GM18519 (cell line): ENCODE measurements around the gene SAPCD2.
"Not testable (repeated sequence)": the region's sequence is repeated elsewhere in the genome, so short reads cannot be mapped to it uniquely, and the experiment has no call there.

Source experiments
- ATAC-seq: cut with Tn5 transposase; IDR thresholded peaks from one replicate; pipeline ENCODE4 v1.9.1; 2021; ENCODE audit warnings: mild to moderate bottlenecking, moderate library complexity; ENCODE audit not compliant: unreplicated experiment, low FRiP score

The SAPCD2 gene

DNA sequence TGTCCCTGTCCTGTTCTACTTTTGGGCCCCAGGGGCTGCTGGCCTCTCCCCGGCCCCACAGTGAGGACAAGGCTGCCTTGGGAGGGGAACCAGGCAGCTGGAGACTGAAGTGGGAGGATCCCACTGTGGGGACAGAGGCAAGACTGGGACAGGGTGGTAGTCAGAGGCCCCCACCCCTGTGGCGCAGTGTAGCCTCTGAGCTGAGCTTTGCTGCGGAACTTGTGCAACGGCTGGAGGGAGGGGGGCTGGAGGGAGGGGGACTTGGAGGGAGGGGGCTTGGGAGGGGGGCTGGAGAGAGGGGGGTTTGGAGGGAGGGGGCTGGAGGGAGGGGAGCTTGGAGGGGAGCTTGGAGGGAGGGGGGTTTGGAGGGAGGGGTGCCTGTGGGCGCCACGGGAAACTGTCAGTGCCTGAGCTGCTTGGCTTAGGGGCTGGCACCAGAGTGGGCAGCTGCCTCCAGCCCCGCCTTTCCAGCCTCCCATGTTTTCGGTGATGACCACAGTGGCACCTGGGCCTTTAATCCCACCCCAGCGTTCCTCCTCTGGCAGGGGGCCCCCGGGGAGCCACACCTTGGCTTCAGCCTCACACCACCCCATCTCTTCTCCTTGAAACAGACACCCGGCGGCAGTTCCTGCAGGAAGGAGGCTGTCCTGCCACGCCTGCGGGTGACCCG, 36.2 kb downstream of the SAPCD2 start:
- ATAC-seq, result no peak

DNA sequence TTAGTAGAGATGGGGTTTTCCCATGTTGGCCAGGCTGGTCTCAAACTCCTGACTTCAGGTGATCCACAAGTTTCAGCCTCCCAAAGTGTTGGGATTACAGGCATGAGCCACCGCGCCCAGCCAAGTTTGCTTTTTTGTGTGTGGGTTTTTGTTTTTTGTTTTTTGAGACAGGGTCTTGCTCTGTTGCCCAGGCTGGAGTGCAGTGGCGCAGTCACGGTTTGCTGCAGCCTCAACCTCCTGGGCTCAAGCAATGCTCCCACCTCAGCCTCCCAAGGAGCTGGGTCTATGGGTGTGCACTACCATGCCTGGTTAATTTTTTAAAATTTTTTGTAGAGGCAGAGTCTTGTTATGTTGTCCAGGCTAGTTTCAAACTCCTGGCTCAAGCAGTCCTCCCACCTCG, 36.9 kb downstream of the SAPCD2 start:
- not testable (repeated sequence) for ATAC-seq

GRCh38 chr9:137032858-137033257, 37.5 kb downstream of the SAPCD2 start:
- no peak for ATAC-seq

GRCh38 chr9:137031904-137032640, 38.3 kb downstream of the SAPCD2 start, which contains the start of gene FUT7:
TSS of gene FUT7 (minus strand) at chr9:137032088. CDS start at chr9:137031991, 97 bp downstream.
- no peak for ATAC-seq

- ATAC-seq, result no peak
Observed at GRCh38 chr9:137030538-137031527, 39.5 kb downstream of the SAPCD2 start.

GRCh38 chr9:137030006-137030405, 40.4 kb downstream of the SAPCD2 start:
- ATAC-seq, result no peak

- ATAC-seq, result no peak
Observed at GRCh38 chr9:137029058-137029936, 41.1 kb downstream of the SAPCD2 start.

- ATAC-seq, result peak; percentile 41
Observed at GRCh38 chr9:137028263-137029057, 41.9 kb downstream of the SAPCD2 start.

GRCh38 chr9:137027369-137028262, 42.7 kb downstream of the SAPCD2 start, which contains the start of gene ABCA2:
TSS of gene ABCA2 (minus strand) at chr9:137028237. CDS start at chr9:137028140, 97 bp downstream.
- no peak for ATAC-seq

GRCh38 chr9:137026828-137027227, 43.5 kb downstream of the SAPCD2 start:
- ATAC-seq, result no peak

- ATAC-seq, result no peak
Observed at GRCh38 chr9:137026384-137026783, 44.0 kb downstream of the SAPCD2 start.

DNA sequence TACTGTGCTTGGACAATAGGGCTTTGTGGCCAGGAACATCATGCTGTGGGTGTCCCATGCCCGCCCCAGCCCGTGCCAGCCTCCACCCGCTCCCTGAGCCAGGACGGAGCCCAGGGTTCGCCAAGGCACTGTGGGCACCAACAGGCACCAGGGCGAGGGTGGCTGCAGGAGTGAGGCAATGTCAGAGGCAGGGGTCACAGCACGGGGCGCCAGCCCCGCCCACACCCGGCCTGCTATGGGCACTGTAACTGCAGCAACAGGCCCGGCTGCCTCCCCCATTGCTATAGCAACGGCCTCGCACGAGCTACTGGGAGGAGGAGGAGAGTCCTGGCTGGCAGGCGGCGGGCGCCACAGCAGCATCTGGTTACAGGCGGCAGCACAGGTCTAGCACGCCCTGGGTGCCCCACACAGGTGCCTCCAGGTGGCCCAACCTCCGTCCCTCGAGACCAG, 44.8 kb downstream of the SAPCD2 start:
- ATAC-seq, result no peak

DNA sequence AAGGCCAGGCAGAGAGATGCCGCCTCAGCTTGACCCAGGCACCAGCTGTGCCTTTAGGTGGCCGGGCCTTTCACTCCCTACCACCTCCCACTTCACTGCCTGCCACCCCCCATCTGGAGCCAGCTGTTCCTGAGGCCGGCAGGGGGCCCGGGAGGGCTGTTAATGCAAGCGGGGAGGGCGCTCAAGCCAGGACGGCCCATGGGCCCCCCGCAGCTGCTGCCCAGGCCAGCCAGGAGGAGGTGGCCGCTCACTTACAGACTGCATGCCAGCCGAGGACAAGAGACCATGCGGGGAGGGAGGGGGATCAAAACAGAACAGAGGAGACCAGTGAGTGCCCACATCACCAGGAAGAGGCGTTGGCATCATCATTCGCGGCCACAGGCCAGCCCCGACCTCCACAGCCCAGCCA, 46.8 kb downstream of the SAPCD2 start:
- ATAC-seq, result no peak

DNA sequence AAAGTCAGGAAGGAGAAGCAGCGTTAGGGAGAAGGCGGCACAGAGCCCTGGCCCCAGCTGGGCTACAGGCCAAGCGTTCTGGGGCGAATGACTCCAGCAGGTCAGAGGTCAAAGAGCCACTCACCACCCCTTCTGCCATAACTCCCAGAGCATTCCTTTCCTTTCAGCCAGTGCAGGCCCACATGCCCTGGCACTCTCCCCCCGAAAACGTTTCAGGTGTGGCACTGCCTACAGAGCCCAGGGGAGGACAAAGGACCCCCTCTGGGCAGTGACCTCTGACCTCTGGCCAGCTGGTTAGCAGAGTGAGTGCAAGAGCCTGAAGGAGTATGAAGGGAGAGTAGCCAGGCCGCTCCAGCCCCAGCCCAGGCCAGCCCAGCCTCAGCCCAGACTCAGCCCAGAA, 47.2 kb downstream of the SAPCD2 start:
- no peak for ATAC-seq

- no peak for ATAC-seq
Observed at GRCh38 chr9:137022662-137023008, 47.7 kb downstream of the SAPCD2 start.

GRCh38 chr9:137021979-137022661, 48.2 kb downstream of the SAPCD2 start:
- no peak for ATAC-seq

GRCh38 chr9:137021568-137021978, 48.8 kb downstream of the SAPCD2 start:
- ATAC-seq, result no peak
